ENCODE data around the gene DDAH2.

Gene DDAH2

DNA sequence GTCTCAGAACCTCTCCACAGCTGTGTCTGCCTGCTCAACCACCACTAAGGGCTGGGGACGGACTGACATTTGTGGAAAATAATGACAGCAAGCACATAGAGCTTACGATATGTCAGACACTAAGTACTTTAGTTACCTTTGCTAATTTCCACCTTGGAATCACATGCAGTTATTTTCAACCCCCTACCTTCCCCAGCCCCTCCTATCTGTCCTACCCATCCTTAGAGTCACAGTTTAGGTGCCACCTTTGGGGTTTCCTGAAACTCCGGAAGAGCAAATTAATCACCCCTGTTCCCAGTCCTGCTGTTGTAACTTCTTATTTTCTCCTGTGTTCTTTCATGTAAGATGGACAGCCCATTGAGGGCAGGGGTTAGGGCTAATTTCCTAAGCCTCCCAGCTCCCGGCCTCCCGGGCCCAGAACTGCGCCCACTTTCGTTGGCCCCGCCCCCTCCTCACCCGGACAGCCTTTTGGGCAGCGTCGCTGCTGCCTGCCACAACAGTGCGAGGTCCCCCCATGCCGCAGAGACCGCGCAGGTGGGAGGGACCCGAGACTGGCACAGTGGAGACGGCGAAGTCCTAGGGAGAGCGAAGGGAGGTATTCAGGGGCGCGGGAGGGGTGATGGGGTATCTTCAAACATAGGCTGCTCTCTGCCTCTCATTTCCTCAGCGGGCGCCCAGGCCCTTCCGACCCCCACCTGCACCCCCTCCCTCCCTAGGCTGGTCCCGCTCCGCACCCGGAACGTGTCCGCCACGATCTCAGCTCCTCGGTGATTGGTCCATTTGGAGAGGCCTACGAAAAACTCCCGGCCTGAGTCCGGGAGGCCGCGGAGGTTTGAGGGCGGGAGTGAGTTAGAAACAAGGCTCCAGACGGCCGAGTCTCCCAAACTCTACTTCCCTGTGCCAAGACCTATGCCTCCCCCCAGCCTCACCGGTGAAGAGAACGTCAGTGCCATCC is 1.1 kb downstream of the DDAH2 start:
- TF ChIP-seq, protein P1, sequence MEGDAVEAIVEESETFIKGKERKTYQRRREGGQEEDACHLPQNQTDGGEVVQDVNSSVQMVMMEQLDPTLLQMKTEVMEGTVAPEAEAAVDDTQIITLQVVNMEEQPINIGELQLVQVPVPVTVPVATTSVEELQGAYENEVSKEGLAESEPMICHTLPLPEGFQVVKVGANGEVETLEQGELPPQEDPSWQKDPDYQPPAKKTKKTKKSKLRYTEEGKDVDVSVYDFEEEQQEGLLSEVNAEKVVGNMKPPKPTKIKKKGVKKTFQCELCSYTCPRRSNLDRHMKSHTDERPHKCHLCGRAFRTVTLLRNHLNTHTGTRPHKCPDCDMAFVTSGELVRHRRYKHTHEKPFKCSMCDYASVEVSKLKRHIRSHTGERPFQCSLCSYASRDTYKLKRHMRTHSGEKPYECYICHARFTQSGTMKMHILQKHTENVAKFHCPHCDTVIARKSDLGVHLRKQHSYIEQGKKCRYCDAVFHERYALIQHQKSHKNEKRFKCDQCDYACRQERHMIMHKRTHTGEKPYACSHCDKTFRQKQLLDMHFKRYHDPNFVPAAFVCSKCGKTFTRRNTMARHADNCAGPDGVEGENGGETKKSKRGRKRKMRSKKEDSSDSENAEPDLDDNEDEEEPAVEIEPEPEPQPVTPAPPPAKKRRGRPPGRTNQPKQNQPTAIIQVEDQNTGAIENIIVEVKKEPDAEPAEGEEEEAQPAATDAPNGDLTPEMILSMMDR (IDR thresholded peaks at IDR 0.05; ENCODE audit: unreplicated experiment in 3 of 3) = no peak
- H3K4me1 Mint-ChIP-seq = peaks cover 16% of the 10 kb centered on the region
- no peaks in the 10 kb centered on the region for H3K27me3 Mint-ChIP-seq (ENCODE audit: low read depth)
- H3K27ac Mint-ChIP-seq = no peak overlapping the region
- peaks cover 65% of the 10 kb centered on the region for H3K36me3 Mint-ChIP-seq (ENCODE audit: low read depth)
- no peaks in the 10 kb centered on the region for H3K9me3 Mint-ChIP-seq
- H3K4me3 Mint-ChIP-seq = peak overlapping the region; percentile 97 to 98 (median 98)

DNA sequence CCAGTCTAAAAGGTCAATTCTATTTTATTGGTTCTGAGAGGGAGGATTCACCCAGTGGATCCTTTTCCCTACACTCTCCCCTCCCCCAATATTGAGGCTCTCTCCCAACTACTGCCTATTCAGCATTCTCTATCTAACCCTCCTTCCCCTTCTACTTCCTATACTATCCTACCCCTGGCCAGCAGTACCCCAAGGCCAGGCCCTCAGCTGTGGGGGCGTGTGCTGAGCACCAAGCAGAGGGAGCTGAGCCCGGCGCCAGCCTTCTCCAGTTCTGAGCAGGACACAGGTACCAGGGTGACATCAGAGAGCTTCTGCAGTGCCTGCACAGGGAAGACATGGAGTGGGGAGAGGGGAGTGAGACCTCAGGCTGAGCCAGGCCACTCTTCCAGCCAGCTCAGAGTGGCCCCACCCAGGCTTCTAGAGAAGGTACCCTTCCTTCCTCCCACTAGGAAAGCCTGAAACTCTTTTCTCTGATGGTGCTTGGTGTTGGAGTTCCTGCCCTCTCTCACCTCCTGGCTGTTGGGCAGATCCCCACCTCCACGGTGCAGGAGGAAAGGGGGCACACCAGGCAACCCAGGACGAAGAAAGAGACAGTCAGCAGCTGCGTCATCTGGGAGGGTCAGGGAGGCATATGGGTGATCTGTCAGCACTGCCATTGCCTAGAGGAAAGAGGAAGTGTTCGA is 1.9 kb downstream of the DDAH2 start:
- H3K4me1 Mint-ChIP-seq = peaks cover 15% of the 10 kb centered on the region
- TF ChIP-seq, protein P1 (IDR thresholded peaks at IDR 0.05; ENCODE audit: unreplicated experiment in 3 of 3) = no peak
- peak overlapping the region; percentile 70 to 85 (median 83) for H3K4me3 Mint-ChIP-seq
- H3K9me3 Mint-ChIP-seq = no peaks in the 10 kb centered on the region
- H3K27ac Mint-ChIP-seq = peak overlapping the region in 1 of 3 experiments; percentile 52
- peaks cover 60% of the 10 kb centered on the region for H3K36me3 Mint-ChIP-seq (ENCODE audit: low read depth)
- H3K27me3 Mint-ChIP-seq (ENCODE audit: low read depth) = no peaks in the 10 kb centered on the region

DNA sequence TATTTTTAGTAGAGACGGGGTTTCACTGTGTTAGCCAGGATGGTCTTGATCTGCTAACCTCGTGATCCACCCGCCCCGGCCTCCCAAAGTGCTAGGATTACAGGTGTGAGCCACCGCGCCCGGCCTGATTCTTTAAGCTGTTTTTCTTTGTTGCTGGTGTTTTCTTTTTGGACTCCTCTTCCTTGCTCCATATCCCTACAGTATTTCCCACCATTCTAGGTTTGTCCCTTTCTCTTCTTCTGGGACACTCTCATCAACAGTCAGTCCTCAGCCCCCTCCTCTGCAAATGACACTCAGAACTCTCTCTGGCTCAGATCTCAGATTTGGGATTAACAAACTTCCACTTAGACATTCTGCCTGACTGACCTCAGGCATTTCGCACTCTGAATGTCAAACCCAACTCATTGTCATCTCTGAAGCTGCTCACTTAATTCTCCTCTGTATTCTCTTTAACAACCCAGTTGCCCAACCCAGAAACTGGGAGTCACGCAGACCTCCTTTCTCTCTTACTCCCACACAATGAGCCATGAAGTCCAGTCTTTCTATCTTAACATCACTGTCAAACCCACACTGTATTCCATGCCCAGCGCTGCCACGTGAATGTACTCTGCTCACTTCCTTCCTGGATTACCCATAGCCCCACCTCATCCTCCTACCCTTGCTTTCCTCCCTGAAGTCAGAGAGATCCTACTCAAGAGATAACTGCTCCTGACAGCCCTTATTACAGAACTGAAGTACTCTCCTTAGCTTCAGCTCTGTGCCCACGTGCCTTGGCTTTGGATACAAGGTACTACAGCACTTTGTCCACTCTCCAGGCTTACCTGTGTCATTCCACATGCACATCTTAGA is 3.4 kb downstream of the DDAH2 start:
- Mint-ChIP-seq H3K27me3 (ENCODE audit: low read depth) (no peaks in the 10 kb centered on the region), H3K27ac (peak overlapping the region in 2 of 3 experiments; percentile 3 to 64), H3K4me3 (peak overlapping the region in 2 of 3 experiments; percentile 0 to 24), H3K4me1 (peaks cover 12% of the 10 kb centered on the region), H3K9me3 (no peaks in the 10 kb centered on the region), H3K36me3 (ENCODE audit: low read depth) (peaks cover 53% of the 10 kb centered on the region)
- TF ChIP-seq, protein P1 (IDR thresholded peaks at IDR 0.05; ENCODE audit: unreplicated experiment in 3 of 3) = no peak

DNA sequence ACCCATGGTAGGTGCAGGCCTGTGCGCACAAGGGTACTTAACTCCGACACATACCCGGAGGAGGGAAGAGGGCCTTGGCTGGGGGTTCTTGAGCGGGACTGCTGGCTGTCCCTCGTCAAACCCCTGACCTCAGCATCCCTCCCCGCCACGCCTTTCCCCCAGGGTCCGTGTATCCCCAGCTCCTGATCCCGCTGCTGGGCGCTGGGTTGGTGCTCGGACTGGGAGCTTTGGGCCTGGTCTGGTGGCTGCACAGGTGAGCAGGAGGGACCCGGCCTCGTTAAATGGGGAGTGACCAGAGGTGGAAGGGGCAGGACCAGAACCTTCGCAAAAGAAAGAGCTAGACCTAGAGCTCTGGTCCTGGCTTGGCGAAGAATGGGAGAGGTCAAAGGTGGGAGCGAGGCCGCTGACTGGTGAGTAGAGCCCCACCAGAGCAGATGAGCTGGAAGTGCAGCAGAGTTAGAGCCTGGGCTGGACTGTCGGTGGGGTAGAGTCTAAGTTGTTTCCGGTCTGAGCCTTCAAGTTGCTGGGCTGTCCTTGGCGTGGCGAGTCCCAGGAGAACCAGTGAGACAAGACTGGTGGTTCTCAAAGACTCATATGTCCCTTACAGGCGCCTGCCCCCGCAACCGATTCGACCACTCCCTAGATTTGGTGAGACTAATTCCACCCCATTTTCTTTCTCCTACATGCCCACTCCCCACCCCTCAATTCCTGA is 5.0 kb downstream of the DDAH2 start:
- H3K4me1 Mint-ChIP-seq = peaks cover 5% of the 10 kb centered on the region
- peaks cover 4% of the 10 kb centered on the region for H3K27me3 Mint-ChIP-seq (ENCODE audit: low read depth)
- no peak overlapping the region for H3K4me3 Mint-ChIP-seq
- peaks cover 44% of the 10 kb centered on the region for H3K36me3 Mint-ChIP-seq (ENCODE audit: low read depth)
- TF ChIP-seq, protein P1 (IDR thresholded peaks at IDR 0.05; ENCODE audit: unreplicated experiment in 3 of 3) = no peak
- peak overlapping the region in 1 of 3 experiments; percentile 14 for H3K27ac Mint-ChIP-seq
- H3K9me3 Mint-ChIP-seq = no peaks in the 10 kb centered on the region

DNA sequence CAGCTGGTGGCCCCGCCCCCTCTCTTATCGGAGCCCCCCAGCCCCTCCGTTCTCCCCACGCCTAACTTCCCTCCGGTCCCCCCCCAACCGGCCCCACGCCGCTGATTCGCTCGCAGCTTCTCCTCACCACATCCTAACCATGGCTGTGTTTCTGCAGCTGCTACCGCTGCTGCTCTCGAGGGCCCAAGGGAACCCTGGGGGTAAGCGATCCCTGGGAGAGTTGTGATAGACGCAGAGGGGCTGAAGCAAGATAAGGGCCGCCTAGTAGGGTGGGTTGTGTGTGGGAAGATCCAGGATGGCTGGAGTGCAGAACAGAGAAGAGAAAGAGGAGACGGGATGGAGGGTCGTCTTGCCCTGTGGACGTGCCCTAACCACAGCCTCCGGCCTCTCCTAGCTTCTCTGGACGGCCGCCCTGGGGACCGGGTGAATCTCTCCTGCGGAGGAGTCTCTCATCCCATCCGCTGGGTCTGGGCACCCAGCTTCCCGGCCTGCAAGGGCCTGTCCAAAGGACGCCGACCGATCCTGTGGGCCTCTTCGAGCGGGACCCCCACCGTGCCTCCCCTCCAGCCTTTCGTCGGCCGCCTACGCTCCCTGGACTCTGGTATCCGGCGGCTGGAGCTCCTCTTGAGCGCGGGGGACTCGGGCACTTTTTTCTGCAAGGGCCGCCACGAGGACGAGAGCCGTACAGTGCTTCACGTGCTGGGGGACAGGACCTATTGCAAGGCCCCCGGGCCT is 5.7 kb downstream of the DDAH2 start, which contains the start of gene MPIG6B:
Gene MPIG6B (plus strand): TSS at position 129 of the 735 bp plus-strand sequence. CDS start 11 bp downstream, at position 140.
- Mint-ChIP-seq H3K27ac (peak within 1 kb of the TSS in 1 of 3 experiments; percentile 14), H3K27me3 (ENCODE audit: low read depth) (peaks cover 4% of the 10 kb centered on the region), H3K36me3 (ENCODE audit: low read depth) (peaks cover 37% of the 10 kb centered on the region), H3K4me3 (no peak within 1 kb of the TSS), H3K4me1 (no peaks in the 10 kb centered on the region), H3K9me3 (no peaks in the 10 kb centered on the region)
- TF ChIP-seq, protein P1 (IDR thresholded peaks at IDR 0.05; ENCODE audit: unreplicated experiment in 3 of 3) = no peak
